ENCODE results near the gene CHN2. TPM values are rescaled to one million over a fixed set of nuclear protein-coding genes. Genes with fewer than 3 reads are reported as not detected.

Gene CHN2
- total RNA-seq, 1 donor from 2014 or later: 0.64 TPM

GRCh38 chr7:29247224-29247962 lies 52.8 kb downstream of the CHN2 start:
- no peaks in the 10 kb centered on the region for H3K4me1 Mint-ChIP-seq (ENCODE audit: unreplicated experiment)
- H3K27ac Mint-ChIP-seq (ENCODE audit: unreplicated experiment): no peak overlapping the region
- H3K27me3 Mint-ChIP-seq (ENCODE audit: unreplicated experiment): peaks cover 33% of the 10 kb centered on the region
- H3K9me3 Mint-ChIP-seq (ENCODE audit: unreplicated experiment): no peaks in the 10 kb centered on the region
- no peak for DNase-seq (ENCODE audit: extremely low spot score, unreplicated experiment)
- no peak overlapping the region for H3K4me3 Mint-ChIP-seq (ENCODE audit: unreplicated experiment)
- no peak for TF ChIP-seq CTCF (IDR thresholded peaks at IDR 0.05)
- no peaks in the 10 kb centered on the region for H3K36me3 Mint-ChIP-seq (ENCODE audit: unreplicated experiment)

- no peak overlapping the region for H3K27ac Mint-ChIP-seq (ENCODE audit: unreplicated experiment)
- no peaks in the 10 kb centered on the region for H3K36me3 Mint-ChIP-seq (ENCODE audit: unreplicated experiment)
- no peak for TF ChIP-seq CTCF (IDR thresholded peaks at IDR 0.05)
- no peaks in the 10 kb centered on the region for H3K4me1 Mint-ChIP-seq (ENCODE audit: unreplicated experiment)
- H3K9me3 Mint-ChIP-seq (ENCODE audit: unreplicated experiment): no peaks in the 10 kb centered on the region
- H3K27me3 Mint-ChIP-seq (ENCODE audit: unreplicated experiment): peaks cover 33% of the 10 kb centered on the region
- no peak for DNase-seq (ENCODE audit: extremely low spot score, unreplicated experiment)
- H3K4me3 Mint-ChIP-seq (ENCODE audit: unreplicated experiment): no peak overlapping the region
Measured at GRCh38 chr7:29247963-29248236, 53.3 kb downstream of the CHN2 start.

GRCh38 chr7:29248713-29249382 lies 54.3 kb downstream of the CHN2 start:
- Mint-ChIP-seq H3K27me3 (ENCODE audit: unreplicated experiment) (peaks cover 25% of the 10 kb centered on the region), H3K36me3 (ENCODE audit: unreplicated experiment) (no peaks in the 10 kb centered on the region), H3K4me3 (ENCODE audit: unreplicated experiment) (no peak overlapping the region), H3K4me1 (ENCODE audit: unreplicated experiment) (no peaks in the 10 kb centered on the region), H3K9me3 (ENCODE audit: unreplicated experiment) (no peaks in the 10 kb centered on the region), H3K27ac (ENCODE audit: unreplicated experiment) (no peak overlapping the region)
- no peak for TF ChIP-seq CTCF (IDR thresholded peaks at IDR 0.05)
- no peak for DNase-seq (ENCODE audit: extremely low spot score, unreplicated experiment)

GRCh38 chr7:29249383-29249750 lies 54.8 kb downstream of the CHN2 start:
- peaks cover 20% of the 10 kb centered on the region for H3K27me3 Mint-ChIP-seq (ENCODE audit: unreplicated experiment)
- H3K4me1 Mint-ChIP-seq (ENCODE audit: unreplicated experiment): no peaks in the 10 kb centered on the region
- H3K27ac Mint-ChIP-seq (ENCODE audit: unreplicated experiment): no peak overlapping the region
- DNase-seq (ENCODE audit: extremely low spot score, unreplicated experiment): no peak
- TF ChIP-seq CTCF (IDR thresholded peaks at IDR 0.05): no peak
- H3K36me3 Mint-ChIP-seq (ENCODE audit: unreplicated experiment): no peaks in the 10 kb centered on the region
- no peak overlapping the region for H3K4me3 Mint-ChIP-seq (ENCODE audit: unreplicated experiment)
- no peaks in the 10 kb centered on the region for H3K9me3 Mint-ChIP-seq (ENCODE audit: unreplicated experiment)

- H3K27ac Mint-ChIP-seq (ENCODE audit: unreplicated experiment): no peak overlapping the region
- no peak overlapping the region for H3K4me3 Mint-ChIP-seq (ENCODE audit: unreplicated experiment)
- H3K4me1 Mint-ChIP-seq (ENCODE audit: unreplicated experiment): no peaks in the 10 kb centered on the region
- no peaks in the 10 kb centered on the region for H3K36me3 Mint-ChIP-seq (ENCODE audit: unreplicated experiment)
- no peak for DNase-seq (ENCODE audit: extremely low spot score, unreplicated experiment)
- peaks cover 17% of the 10 kb centered on the region for H3K27me3 Mint-ChIP-seq (ENCODE audit: unreplicated experiment)
- H3K9me3 Mint-ChIP-seq (ENCODE audit: unreplicated experiment): no peaks in the 10 kb centered on the region
- no peak for TF ChIP-seq CTCF (IDR thresholded peaks at IDR 0.05)
Measured at GRCh38 chr7:29249860-29250259, 55.3 kb downstream of the CHN2 start.

Measured in osteocyte (in vitro differentiated cells).